HG03457 (cell line): Measurements from ENCODE around the gene FZD8.

Experiments
- ATAC-seq: cut with Tn5 transposase; IDR thresholded peaks from one replicate; pipeline ENCODE4 v1.9.1; 2021; ENCODE audit warnings: moderate number of reproducible peaks; ENCODE audit not compliant: unreplicated experiment

FZD8 gene

DNA sequence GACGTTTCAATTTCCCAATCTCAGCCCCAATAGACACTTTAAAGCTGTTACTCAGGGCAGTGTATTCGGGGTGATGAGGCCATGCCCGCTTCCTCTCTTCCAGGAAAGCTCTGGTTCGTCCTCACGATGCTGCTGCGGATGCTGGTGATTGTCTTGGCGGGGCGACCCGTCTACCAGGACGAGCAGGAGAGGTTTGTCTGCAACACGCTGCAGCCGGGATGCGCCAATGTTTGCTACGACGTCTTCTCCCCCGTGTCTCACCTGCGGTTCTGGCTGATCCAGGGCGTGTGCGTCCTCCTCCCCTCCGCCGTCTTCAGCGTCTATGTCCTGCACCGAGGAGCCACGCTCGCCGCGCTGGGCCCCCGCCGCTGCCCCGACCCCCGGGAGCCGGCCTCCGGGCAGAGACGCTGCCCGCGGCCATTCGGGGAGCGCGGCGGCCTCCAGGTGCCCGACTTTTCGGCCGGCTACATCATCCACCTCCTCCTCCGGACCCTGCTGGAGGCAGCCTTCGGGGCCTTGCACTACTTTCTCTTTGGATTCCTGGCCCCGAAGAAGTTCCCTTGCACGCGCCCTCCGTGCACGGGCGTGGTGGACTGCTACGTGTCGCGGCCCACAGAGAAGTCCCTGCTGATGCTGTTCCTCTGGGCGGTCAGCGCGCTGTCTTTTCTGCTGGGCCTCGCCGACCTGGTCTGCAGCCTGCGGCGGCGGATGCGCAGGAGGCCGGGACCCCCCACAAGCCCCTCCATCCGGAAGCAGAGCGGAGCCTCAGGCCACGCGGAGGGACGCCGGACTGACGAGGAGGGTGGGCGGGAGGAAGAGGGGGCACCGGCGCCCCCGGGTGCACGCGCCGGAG, 34.4 kb downstream of the FZD8 start:
- no peak for ATAC-seq

DNA sequence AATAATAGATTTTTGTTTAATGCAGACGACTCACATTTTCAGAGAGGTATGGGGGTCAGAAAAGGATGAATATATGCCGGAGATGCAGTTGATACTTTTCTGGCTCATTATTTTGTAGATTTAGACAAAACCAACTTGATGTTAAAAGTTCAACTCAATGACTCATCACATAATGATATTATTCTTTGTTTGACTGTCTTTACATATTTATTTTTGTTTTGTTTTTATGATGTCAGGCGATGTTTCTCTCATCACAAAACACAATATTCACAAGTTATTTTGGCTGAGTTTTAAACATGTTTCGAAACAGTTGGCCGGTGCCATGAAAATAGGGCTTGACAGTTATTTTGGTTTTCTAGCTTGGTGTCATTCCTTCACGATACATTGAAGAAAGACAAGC, 35.7 kb downstream of the FZD8 start:
- no peak for ATAC-seq

DNA sequence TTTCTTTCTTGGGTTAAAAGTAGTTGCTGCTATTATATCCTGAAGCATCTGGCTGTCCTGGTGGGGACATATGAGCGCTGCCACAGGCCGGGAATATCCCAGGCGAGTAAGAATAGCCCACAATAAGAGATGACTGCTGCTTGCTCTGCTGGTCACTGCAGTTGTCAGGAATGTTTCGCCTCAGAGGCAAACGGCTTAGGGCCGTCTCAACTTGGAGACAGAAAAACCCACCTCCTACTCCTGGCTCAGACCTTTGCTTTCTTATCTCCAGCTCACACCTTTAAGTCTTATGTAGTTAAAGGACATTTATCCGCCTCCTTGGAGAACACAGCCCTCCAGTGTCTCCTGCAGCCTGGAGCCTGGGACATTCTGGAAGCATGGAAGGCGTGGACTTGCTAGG, 36.9 kb downstream of the FZD8 start, which contains the start of gene GJD4:
Gene GJD4 (plus strand): TSS at position 151 of the 400 bp plus-strand sequence. CDS start 227 bp downstream, at position 378.
- no peak for ATAC-seq

DNA sequence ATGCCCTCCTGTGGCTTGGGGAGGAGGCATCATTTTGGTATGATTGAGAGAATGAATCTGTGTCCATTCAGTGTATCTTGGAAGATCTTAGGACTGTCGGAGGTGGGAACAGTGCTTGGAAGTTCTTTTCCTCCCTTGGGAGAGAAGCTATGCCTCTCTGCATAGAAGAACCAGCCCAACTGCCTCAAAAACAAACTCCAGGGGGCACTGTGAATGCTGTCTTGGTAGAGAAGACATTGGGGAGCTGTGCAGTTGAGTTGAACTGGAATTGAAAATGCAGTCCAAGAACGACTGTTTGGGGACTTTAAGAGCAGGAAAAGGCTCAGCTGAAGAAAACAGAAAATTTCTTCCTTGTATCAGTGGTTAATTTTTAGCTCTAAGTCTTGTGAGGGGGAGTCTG, 41.9 kb downstream of the FZD8 start:
- no peak for ATAC-seq

DNA sequence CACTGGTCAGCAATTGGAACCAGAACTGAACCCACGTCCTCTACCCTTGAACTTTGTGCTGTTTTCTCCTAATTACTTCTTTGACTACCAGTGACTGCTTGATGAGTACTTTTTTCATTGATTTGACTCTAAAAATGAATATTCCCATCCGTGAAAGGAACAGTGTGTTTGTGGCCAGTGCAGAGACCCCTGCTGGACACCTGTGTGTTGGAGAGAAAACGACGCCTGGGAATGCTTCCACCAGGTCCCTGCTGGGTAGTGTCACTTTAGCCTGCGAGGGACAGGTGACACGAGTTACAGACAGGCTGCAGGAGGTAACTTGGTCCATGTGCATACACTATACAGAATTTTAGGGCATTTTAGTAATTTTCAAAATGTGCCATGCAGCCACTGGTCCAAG, 43.7 kb downstream of the FZD8 start:
- no peak for ATAC-seq

DNA sequence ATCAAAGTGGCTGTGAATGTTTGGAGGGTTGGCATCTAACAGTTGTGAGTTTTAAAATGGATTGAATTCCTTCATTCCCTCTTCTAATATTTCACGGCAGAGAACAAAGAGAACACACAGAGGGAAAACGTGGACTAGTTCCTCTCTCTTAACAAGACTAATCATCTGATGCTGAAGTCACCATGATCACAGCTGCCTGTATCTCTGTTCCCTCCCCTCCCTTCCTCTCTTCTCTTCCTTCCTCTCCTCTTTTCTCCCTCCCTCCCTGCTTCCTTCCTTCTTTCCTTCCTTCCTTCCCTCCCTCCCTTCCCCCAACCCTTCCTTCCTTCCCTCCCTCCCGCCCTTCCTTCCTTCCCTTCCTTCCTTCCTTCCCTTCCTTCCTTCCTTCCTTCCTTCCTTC, 47.0 kb downstream of the FZD8 start:
- ATAC-seq: no peak

DNA sequence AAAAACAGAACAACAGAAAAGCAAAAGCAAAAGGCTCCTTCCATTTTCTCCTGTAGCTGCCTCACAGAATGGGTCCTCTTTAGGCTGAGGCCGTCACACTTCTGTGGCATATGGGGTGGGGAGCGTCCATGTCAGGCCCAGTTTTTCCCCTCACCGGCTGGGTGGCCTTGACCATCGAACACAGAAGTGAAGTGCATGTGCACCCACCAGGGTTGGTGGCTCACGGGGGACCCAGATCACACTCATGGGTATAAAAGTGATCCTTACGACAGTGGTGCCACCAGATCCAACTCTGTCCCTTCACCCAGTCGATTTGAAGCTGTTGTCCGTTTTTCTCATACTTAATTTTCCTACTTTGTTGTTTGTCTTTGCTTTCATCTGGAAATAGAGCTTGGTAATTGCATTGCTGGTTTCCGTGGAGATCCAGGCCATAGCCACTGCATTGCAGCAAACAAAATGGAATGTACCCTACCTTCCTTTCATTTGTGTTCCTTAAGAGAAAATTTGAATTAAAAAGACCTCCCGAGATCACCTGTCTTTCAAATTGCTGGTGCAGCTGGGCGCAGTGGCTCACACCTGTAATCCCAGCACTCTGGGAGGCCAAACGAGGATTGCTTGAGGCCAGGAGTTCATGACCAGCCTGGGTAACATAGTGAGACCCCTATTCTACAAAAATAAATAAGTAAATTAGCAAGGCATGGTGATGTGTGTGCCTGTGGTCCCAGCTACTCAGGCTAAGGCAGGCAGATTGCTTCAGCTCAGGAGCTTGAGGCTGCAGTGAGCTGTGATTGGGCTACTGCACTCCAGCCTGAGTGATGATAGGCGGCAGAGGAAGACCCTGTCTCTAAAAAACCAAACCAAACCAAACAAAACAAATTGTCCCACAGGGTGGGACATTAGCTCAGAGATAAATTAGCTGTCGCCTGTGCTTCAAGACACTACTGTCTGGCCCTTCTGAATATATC, 47.7 kb downstream of the FZD8 start:
- no peak for ATAC-seq

DNA sequence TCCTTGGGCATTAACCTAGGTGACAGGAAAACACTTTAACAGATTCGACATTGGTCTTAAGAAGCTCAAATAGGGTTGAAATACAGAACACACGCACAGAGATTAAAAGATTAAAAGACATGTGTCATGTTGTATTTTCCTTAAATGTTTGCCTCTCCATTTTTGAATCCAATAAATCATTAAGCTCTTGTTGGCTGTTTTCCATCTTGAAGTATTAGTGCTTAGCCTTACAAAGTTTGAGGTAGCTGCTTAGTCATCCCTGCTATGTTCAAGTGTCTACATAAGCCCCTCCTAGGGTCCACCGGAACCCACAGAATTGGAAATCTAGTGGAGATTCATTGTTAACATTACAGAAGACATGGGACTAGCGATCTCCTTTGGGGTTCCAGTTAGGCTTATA, 49.7 kb downstream of the FZD8 start:
- ATAC-seq: no peak

DNA sequence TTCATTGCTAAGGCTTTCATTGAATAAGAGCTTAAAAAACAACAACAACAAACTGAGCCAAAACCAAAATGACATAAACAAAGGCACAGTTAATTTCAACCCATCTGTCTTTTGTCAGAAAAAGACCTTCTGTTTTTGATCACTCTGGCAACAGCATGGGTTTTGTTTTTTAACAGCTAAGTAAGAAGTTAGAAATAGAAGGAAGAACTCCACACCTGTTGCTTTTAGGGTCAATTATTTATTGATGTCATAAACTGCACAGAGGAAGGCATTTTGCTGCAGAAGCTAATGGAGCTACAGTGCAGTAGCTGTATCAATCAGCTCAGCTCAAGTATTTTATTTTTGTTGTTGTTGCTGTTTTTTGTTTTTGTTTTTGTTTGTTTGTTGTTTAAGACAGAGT, 53.3 kb downstream of the FZD8 start:
- no peak for ATAC-seq
